ENCODE results near the gene GRIK4. TPM values are rescaled to one million over a fixed set of nuclear protein-coding genes. Genes with fewer than 3 reads are reported as not detected.

Gene GRIK4
- total RNA-seq, 2 donors from 2014 or later, result 0.05 to 1.7 TPM

DNA sequence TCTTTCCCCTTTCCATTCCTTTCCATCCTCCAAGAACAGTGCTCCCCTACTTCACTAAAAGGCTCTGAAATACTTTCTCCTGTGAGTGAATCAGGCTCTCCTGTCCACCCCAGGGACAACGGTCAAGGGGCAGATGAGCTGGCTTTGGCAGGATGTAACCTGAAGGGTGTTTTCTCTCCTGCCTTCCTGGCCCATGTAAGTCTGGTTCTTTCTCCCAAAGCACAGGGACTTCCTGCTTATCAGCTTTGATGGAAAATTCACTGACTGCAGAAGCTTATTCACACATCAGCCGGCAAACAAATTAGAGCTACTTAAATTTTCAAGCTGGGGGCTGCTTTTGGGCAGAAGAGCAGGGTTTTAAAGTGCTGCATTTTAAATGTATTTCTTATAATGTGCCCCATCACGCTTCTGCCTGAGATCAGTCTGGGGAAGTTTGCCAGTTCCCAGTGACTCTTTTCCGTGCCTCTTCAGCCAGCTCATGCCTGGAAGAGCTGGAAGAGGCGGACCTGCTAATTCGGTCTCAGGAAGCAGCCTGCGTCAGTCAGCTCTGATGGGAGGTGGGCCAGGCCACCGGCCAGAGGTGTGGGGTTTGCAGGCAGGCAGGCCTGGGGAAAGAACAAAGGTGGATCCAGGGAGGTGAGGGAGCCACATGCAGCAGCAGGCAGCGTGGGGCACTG lies 372.0 kb downstream of the GRIK4 start:
- Histone ChIP-seq H3K4me1 (replicated peaks) (no peaks in the 10 kb centered on the region), H3K9me3 (no peaks in the 10 kb centered on the region), H3K27me3 (replicated peaks; ENCODE audit: insufficient read depth) (no peaks in the 10 kb centered on the region), H3K36me3 (no peaks in the 10 kb centered on the region), H3K27ac (no peak overlapping the region), H3K4me3 (no peak overlapping the region)
- DNase-seq (ENCODE audit: low spot score), result peak; percentile 8
- TF ChIP-seq, protein P1, sequence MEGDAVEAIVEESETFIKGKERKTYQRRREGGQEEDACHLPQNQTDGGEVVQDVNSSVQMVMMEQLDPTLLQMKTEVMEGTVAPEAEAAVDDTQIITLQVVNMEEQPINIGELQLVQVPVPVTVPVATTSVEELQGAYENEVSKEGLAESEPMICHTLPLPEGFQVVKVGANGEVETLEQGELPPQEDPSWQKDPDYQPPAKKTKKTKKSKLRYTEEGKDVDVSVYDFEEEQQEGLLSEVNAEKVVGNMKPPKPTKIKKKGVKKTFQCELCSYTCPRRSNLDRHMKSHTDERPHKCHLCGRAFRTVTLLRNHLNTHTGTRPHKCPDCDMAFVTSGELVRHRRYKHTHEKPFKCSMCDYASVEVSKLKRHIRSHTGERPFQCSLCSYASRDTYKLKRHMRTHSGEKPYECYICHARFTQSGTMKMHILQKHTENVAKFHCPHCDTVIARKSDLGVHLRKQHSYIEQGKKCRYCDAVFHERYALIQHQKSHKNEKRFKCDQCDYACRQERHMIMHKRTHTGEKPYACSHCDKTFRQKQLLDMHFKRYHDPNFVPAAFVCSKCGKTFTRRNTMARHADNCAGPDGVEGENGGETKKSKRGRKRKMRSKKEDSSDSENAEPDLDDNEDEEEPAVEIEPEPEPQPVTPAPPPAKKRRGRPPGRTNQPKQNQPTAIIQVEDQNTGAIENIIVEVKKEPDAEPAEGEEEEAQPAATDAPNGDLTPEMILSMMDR (IDR thresholded peaks at IDR 0.05), result no peak
- no peak for TF ChIP-seq POLR2AphosphoS5 (IDR thresholded peaks at IDR 0.05)
- intact Hi-C loops (cut with DNase I), result no loop called here
- WGBS, result 13% methylated on average over 9 of the region's 9 CpGs

DNA sequence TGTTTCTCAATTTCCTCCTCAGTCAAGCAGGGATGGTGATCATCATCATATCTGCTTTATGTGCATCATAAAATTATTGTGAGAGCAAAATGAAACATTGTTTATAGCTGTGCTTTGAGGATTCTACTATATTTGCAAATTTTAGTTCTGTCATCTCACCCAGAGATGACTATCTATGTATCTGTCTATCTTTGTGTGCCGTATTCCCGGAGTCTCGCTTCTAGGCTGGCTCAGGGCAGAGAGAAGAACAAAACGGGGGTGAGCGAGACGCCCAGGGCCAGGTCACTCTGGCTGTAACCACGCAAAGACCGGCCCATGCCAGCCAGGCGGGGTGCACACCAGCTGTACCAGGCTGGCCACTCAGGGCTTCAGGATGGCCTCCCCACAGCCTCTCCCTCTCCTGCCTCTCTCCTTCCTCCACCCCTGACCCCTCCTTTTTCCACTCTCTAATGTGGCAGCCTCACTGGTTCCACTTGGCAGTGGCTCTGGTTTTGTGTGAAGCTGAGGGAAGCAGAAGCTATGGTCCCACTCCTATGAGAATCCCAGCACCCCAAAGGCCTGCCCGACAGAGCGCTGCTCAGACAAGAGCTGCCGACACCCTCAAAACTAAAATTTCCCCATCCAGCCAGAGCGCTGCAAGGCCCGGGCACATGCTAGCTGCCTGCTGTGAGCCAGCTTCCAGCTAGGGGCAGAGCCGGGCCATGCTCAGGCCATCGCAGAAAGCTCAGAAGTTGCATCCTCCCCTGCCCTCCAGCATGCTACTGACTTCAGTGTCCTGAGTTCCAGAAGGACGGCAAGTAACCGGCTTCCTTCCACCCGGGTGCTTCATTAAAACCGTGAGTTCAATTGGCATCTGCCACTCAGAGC lies 372.8 kb downstream of the GRIK4 start:
- TF ChIP-seq, protein P1 (IDR thresholded peaks at IDR 0.05), result no peak
- TF ChIP-seq POLR2AphosphoS5 (IDR thresholded peaks at IDR 0.05), result no peak
- TF ChIP-seq POLR2A (IDR thresholded peaks at IDR 0.05), result no peak
- no peak for DNase-seq (ENCODE audit: low spot score)
- no peak overlapping the region for H3K27ac ChIP-seq
- no peaks in the 10 kb centered on the region for H3K9me3 ChIP-seq
- no peaks in the 10 kb centered on the region for H3K4me1 ChIP-seq (replicated peaks)
- WGBS, result 83% methylated on average over 20 of the region's 20 CpGs
- no peaks in the 10 kb centered on the region for H3K27me3 ChIP-seq (replicated peaks; ENCODE audit: insufficient read depth)
- no peak overlapping the region for H3K4me3 ChIP-seq
- intact Hi-C loops (cut with DNase I), result no loop called here
- no peaks in the 10 kb centered on the region for H3K36me3 ChIP-seq

DNA sequence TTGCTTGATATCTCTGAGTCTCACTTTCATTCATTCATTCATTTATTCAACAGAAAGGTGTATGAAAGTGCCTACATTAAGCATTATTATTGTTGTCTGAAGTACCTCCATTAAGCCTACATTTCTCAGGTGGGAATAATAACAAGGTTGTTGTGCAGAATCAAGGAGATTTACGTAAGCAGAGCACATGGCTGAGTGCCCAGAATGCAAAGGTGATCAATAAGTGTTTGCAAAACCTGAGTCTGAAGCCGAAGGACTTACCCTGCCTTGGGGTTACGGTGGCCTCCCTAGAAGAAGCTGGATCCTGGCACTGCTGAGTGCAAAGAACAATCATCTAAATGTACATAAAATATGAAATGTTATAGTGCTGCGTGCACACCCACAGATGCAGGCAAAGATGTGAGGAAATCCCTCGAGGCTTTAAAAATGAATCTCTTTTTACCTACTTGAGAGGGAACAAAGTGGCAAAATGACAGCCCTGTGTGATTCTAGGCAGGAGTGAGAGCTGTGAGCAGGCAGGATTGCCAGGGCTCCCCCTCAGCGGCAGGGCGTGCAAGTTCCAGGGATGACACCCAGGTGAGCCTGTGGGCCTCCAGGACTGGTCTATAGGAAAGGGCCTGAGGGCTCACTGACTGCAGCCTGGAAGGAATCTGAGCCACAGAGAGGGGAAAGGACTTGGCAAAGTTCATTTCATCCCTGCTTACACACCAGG lies 379.2 kb downstream of the GRIK4 start:
- intact Hi-C loops (cut with DNase I), result no loop called here
- WGBS, result 69% methylated on average over 7 of the region's 7 CpGs
- TF ChIP-seq, protein P1 (IDR thresholded peaks at IDR 0.05), result no peak
- TF ChIP-seq POLR2AphosphoS5 (IDR thresholded peaks at IDR 0.05) (no peak), POLR2A (IDR thresholded peaks at IDR 0.05) (no peak)

DNA sequence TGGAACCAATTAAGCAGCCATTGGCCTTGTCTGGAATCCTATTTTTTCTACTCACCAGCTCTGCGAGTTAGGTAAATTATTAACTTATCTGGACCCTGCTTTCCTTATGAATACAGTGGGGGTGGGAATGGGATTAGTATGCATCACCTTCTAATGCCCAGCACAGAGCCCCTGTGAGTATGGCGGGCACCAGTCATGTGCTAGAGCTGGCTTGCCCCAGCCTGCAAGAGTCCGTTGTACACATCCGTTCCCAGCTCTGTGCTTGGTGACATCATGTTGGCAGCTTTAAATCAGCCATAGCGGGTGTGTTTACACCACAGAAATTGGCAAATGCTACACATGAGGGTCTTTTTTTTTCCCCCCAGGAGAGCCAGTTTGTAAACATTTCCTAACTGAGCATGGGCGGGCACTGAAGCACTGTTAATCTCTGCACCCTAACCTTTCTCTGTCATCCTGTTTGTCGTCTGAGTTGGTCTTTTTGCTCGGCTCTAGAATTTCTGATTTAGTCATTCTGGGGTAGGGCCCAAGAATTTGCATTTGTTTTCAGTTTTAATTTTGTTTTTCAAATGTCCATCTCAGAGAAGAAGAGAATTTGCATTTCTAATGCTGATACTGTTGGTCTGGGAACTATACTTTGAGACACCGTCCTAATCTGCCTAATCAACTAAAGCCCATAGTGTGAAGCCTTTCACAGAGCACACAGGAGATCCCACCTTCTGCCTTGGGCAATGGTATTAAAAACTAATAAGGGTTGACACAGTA lies 382.1 kb downstream of the GRIK4 start:
- H3K4me1 ChIP-seq (replicated peaks), result no peaks in the 10 kb centered on the region
- no peaks in the 10 kb centered on the region for H3K9me3 ChIP-seq
- no peaks in the 10 kb centered on the region for H3K27me3 ChIP-seq (replicated peaks; ENCODE audit: insufficient read depth)
- no peak for DNase-seq (ENCODE audit: low spot score)
- H3K36me3 ChIP-seq, result no peaks in the 10 kb centered on the region
- 80% methylated on average over 9 of the region's 9 CpGs for WGBS
- no peak overlapping the region for H3K27ac ChIP-seq
- TF ChIP-seq POLR2A (IDR thresholded peaks at IDR 0.05), result no peak
- no peak for TF ChIP-seq POLR2AphosphoS5 (IDR thresholded peaks at IDR 0.05)
- TF ChIP-seq, protein P1 (IDR thresholded peaks at IDR 0.05), result no peak
- H3K4me3 ChIP-seq, result no peak overlapping the region
- intact Hi-C loops (cut with DNase I), result no loop called here

More for the DNA sequence above, 379.2 kb downstream of the GRIK4 start:
- no peak for DNase-seq (ENCODE audit: low spot score)
- H3K27ac ChIP-seq, result no peak overlapping the region
- no peaks in the 10 kb centered on the region for H3K4me1 ChIP-seq (replicated peaks)
- no peaks in the 10 kb centered on the region for H3K36me3 ChIP-seq
- no peaks in the 10 kb centered on the region for H3K9me3 ChIP-seq
- no peak overlapping the region for H3K4me3 ChIP-seq
- H3K27me3 ChIP-seq (replicated peaks; ENCODE audit: insufficient read depth), result no peaks in the 10 kb centered on the region
